Measurements from ENCODE around the gene EZH1.
"Not testable (repeated sequence)": the region's sequence is repeated elsewhere in the genome, so short reads cannot be mapped to it uniquely, and the experiment has no call there.

Gene EZH1

GRCh38 chr17:42748202-42748907 is 3.5 kb upstream of the EZH1 start:
- no peak for DNase-seq (ENCODE audit: low spot score)
- Histone ChIP-seq H3K27me3 (ENCODE audit: control insufficient read depth in 3 of 3, insufficient read depth in 3 of 3, low read depth in 1 of 3, low read length in 3 of 3) (peaks cover 0 to 3% (median 0%) of the 10 kb centered on the region in 3 experiments), H3K18ac (ENCODE audit: low read length) (no peak overlapping the region), H3K4me2 (ENCODE audit: insufficient read depth, low read length, poor library complexity, severe bottlenecking) (no peak overlapping the region), H2AFZ (ENCODE audit: low read length) (peak overlapping the region; percentile 83), H4K91ac (ENCODE audit: low read depth, low read length, poor library complexity) (no peak overlapping the region), H2BK15ac (ENCODE audit: low read length) (no peak overlapping the region), H3K4ac (ENCODE audit: low read length) (no peak overlapping the region), H3K36me3 (replicated peaks in 1 of 2; ENCODE audit: control insufficient read depth in 2 of 2, insufficient read depth in 2 of 2, low read length in 2 of 2) (no peaks in the 10 kb centered on the region), H3K4me3 (ENCODE audit: low read length in 2 of 2) (no peak overlapping the region), H3K9me3 (replicated peaks in 1 of 2; ENCODE audit: control insufficient read depth in 2 of 2, insufficient read depth in 1 of 2, low read depth in 1 of 2, low read length in 2 of 2) (peaks cover 2 to 3% of the 10 kb centered on the region in 2 donors), H2AK5ac (ENCODE audit: low read depth, low read length) (no peak overlapping the region), H3K4me1 (ENCODE audit: control insufficient read depth in 2 of 2, insufficient read depth in 1 of 2, low read depth in 1 of 2, low read length in 2 of 2) (peaks cover 6 to 12% of the 10 kb centered on the region in 2 donors), H3K27ac (replicated peaks; ENCODE audit: low read length) (no peak overlapping the region), H4K8ac (ENCODE audit: low read depth, low read length) (no peak overlapping the region), H3K23ac (ENCODE audit: low read depth, low read length, poor library complexity) (no peak overlapping the region), H2BK120ac (ENCODE audit: low read depth, low read length) (no peak overlapping the region), H3K14ac (ENCODE audit: low read length) (no peak overlapping the region), H3K79me1 (ENCODE audit: low read depth, low read length) (peaks cover 2% of the 10 kb centered on the region), H2BK12ac (ENCODE audit: low read length) (no peak overlapping the region), H2BK5ac (ENCODE audit: low read length) (no peak overlapping the region), H3K9ac (ENCODE audit: low read depth, low read length, poor library complexity) (no peak overlapping the region)
- no CpG with 5 or more reads among the region's 7 CpGs for WGBS, 2 donors (ENCODE audit: extremely low coverage in 2 of 2, insufficient read length in 2 of 2, insufficient replicate concordance in 1 of 2)

GRCh38 chr17:42744283-42744805 is 496 bp downstream of the EZH1 start:
- DNase-seq (ENCODE audit: low spot score) = no peak
- no peak overlapping the region for H2BK120ac ChIP-seq (ENCODE audit: low read depth, low read length)

GRCh38 chr17:42743595-42744282 is 1.1 kb downstream of the EZH1 start:
- no peak for DNase-seq (ENCODE audit: low spot score)
- H3K14ac ChIP-seq (ENCODE audit: low read length) = no peak overlapping the region
- H3K4ac ChIP-seq (ENCODE audit: low read length) = no peak overlapping the region
- H2BK15ac ChIP-seq (ENCODE audit: low read length) = no peak overlapping the region
- H3K4me2 ChIP-seq (ENCODE audit: insufficient read depth, low read length, poor library complexity, severe bottlenecking) = peak overlapping the region; percentile 38
- H3K27me3 ChIP-seq (ENCODE audit: control insufficient read depth in 3 of 3, insufficient read depth in 3 of 3, low read depth in 1 of 3, low read length in 3 of 3) = peaks cover 0 to 3% (median 0%) of the 10 kb centered on the region in 3 experiments
- H4K8ac ChIP-seq (ENCODE audit: low read depth, low read length) = no peak overlapping the region
- peaks cover 2 to 3% of the 10 kb centered on the region in 2 donors for H3K9me3 ChIP-seq (replicated peaks in 1 of 2; ENCODE audit: control insufficient read depth in 2 of 2, insufficient read depth in 1 of 2, low read depth in 1 of 2, low read length in 2 of 2)
- peak overlapping the region; percentile 72 to 89 for H3K4me3 ChIP-seq (ENCODE audit: low read length in 2 of 2)
- peaks cover 2% of the 10 kb centered on the region for H3K79me1 ChIP-seq (ENCODE audit: low read depth, low read length)
- no peak overlapping the region for H2AK5ac ChIP-seq (ENCODE audit: low read depth, low read length)
- H2AFZ ChIP-seq (ENCODE audit: low read length) = peak overlapping the region; percentile 94
- H3K23ac ChIP-seq (ENCODE audit: low read depth, low read length, poor library complexity) = no peak overlapping the region
- peak overlapping the region; percentile 55 for H2BK5ac ChIP-seq (ENCODE audit: low read length)
- no peak overlapping the region for H2BK120ac ChIP-seq (ENCODE audit: low read depth, low read length)
- H2BK12ac ChIP-seq (ENCODE audit: low read length) = no peak overlapping the region
- H3K18ac ChIP-seq (ENCODE audit: low read length) = no peak overlapping the region
- no CpG with 5 or more reads among the region's 10 CpGs for WGBS, 2 donors (ENCODE audit: extremely low coverage in 2 of 2, insufficient read length in 2 of 2, insufficient replicate concordance in 1 of 2)
- H3K36me3 ChIP-seq (replicated peaks in 1 of 2; ENCODE audit: control insufficient read depth in 2 of 2, insufficient read depth in 2 of 2, low read length in 2 of 2) = no peaks in the 10 kb centered on the region
- H4K91ac ChIP-seq (ENCODE audit: low read depth, low read length, poor library complexity) = no peak overlapping the region
- H3K27ac ChIP-seq (replicated peaks; ENCODE audit: low read length) = peak overlapping the region; percentile 89
- peak overlapping the region; percentile 46 for H3K9ac ChIP-seq (ENCODE audit: low read depth, low read length, poor library complexity)
- peaks cover 2 to 3% of the 10 kb centered on the region in 2 donors for H3K4me1 ChIP-seq (ENCODE audit: control insufficient read depth in 2 of 2, insufficient read depth in 1 of 2, low read depth in 1 of 2, low read length in 2 of 2)

More at GRCh38 chr17:42744283-42744805, 496 bp downstream of the EZH1 start:
- Histone ChIP-seq H4K91ac (ENCODE audit: low read depth, low read length, poor library complexity) (no peak overlapping the region), H2BK5ac (ENCODE audit: low read length) (peak overlapping the region; percentile 55), H2BK15ac (ENCODE audit: low read length) (no peak overlapping the region), H3K9ac (ENCODE audit: low read depth, low read length, poor library complexity) (peak overlapping the region; percentile 94), H2BK12ac (ENCODE audit: low read length) (no peak overlapping the region), H3K4me3 (ENCODE audit: low read length in 2 of 2) (peak overlapping the region; percentile 72 to 89), H3K18ac (ENCODE audit: low read length) (peak overlapping the region; percentile 95), H3K4me2 (ENCODE audit: insufficient read depth, low read length, poor library complexity, severe bottlenecking) (peak overlapping the region; percentile 55), H3K4me1 (ENCODE audit: control insufficient read depth in 2 of 2, insufficient read depth in 1 of 2, low read depth in 1 of 2, low read length in 2 of 2) (peaks cover 3 to 4% of the 10 kb centered on the region in 2 donors), H4K8ac (ENCODE audit: low read depth, low read length) (no peak overlapping the region), H3K36me3 (replicated peaks in 1 of 2; ENCODE audit: control insufficient read depth in 2 of 2, insufficient read depth in 2 of 2, low read length in 2 of 2) (no peaks in the 10 kb centered on the region), H3K27ac (replicated peaks; ENCODE audit: low read length) (peak overlapping the region; percentile 89), H3K79me1 (ENCODE audit: low read depth, low read length) (peaks cover 2% of the 10 kb centered on the region), H2AK5ac (ENCODE audit: low read depth, low read length) (no peak overlapping the region), H2AFZ (ENCODE audit: low read length) (peak overlapping the region; percentile 94), H3K4ac (ENCODE audit: low read length) (no peak overlapping the region), H3K23ac (ENCODE audit: low read depth, low read length, poor library complexity) (peak overlapping the region; percentile 83), H3K9me3 (replicated peaks in 1 of 2; ENCODE audit: control insufficient read depth in 2 of 2, insufficient read depth in 1 of 2, low read depth in 1 of 2, low read length in 2 of 2) (peaks cover 2 to 3% of the 10 kb centered on the region in 2 donors), H3K14ac (ENCODE audit: low read length) (no peak overlapping the region), H3K27me3 (ENCODE audit: control insufficient read depth in 3 of 3, insufficient read depth in 3 of 3, low read depth in 1 of 3, low read length in 3 of 3) (peaks cover 0 to 3% (median 0%) of the 10 kb centered on the region in 3 experiments)
- WGBS, 2 donors (ENCODE audit: extremely low coverage in 2 of 2, insufficient read length in 2 of 2, insufficient replicate concordance in 1 of 2) = no CpG with 5 or more reads among the region's 32 CpGs

GRCh38 chr17:42742916-42743315 is 1.9 kb downstream of the EZH1 start:
- not testable (repeated sequence) for H3K27ac ChIP-seq (replicated peaks; ENCODE audit: low read length); H2BK5ac ChIP-seq (ENCODE audit: low read length); H3K4me3 ChIP-seq (ENCODE audit: low read length in 2 of 2); H3K4ac ChIP-seq (ENCODE audit: low read length); H3K4me1 ChIP-seq (ENCODE audit: control insufficient read depth in 2 of 2, insufficient read depth in 1 of 2, low read depth in 1 of 2, low read length in 2 of 2); H3K14ac ChIP-seq (ENCODE audit: low read length); H3K9me3 ChIP-seq (replicated peaks in 1 of 2; ENCODE audit: control insufficient read depth in 2 of 2, insufficient read depth in 1 of 2, low read depth in 1 of 2, low read length in 2 of 2); H3K4me2 ChIP-seq (ENCODE audit: insufficient read depth, low read length, poor library complexity, severe bottlenecking); H3K23ac ChIP-seq (ENCODE audit: low read depth, low read length, poor library complexity); H4K8ac ChIP-seq (ENCODE audit: low read depth, low read length); H2BK120ac ChIP-seq (ENCODE audit: low read depth, low read length); H2BK12ac ChIP-seq (ENCODE audit: low read length); H3K18ac ChIP-seq (ENCODE audit: low read length); H2AFZ ChIP-seq (ENCODE audit: low read length); H3K27me3 ChIP-seq (ENCODE audit: control insufficient read depth in 3 of 3, insufficient read depth in 3 of 3, low read depth in 1 of 3, low read length in 3 of 3); DNase-seq (ENCODE audit: low spot score); H3K36me3 ChIP-seq (replicated peaks in 1 of 2; ENCODE audit: control insufficient read depth in 2 of 2, insufficient read depth in 2 of 2, low read length in 2 of 2); H2BK15ac ChIP-seq (ENCODE audit: low read length); H3K9ac ChIP-seq (ENCODE audit: low read depth, low read length, poor library complexity); H3K79me1 ChIP-seq (ENCODE audit: low read depth, low read length); H4K91ac ChIP-seq (ENCODE audit: low read depth, low read length, poor library complexity); H2AK5ac ChIP-seq (ENCODE audit: low read depth, low read length)
- no CpG with 5 or more reads among the region's 11 CpGs for WGBS, 2 donors (ENCODE audit: extremely low coverage in 2 of 2, insufficient read length in 2 of 2, insufficient replicate concordance in 1 of 2)
